Brain pericyte (primary cell): ENCODE results near the gene RGS8.

Experiments used
- DNase-seq: peaks from one replicate; pipeline ENCODE4 v3.0.0-alpha.2; 2012; ENCODE audit warnings: low read depth, low spot score

RGS8 gene

DNA sequence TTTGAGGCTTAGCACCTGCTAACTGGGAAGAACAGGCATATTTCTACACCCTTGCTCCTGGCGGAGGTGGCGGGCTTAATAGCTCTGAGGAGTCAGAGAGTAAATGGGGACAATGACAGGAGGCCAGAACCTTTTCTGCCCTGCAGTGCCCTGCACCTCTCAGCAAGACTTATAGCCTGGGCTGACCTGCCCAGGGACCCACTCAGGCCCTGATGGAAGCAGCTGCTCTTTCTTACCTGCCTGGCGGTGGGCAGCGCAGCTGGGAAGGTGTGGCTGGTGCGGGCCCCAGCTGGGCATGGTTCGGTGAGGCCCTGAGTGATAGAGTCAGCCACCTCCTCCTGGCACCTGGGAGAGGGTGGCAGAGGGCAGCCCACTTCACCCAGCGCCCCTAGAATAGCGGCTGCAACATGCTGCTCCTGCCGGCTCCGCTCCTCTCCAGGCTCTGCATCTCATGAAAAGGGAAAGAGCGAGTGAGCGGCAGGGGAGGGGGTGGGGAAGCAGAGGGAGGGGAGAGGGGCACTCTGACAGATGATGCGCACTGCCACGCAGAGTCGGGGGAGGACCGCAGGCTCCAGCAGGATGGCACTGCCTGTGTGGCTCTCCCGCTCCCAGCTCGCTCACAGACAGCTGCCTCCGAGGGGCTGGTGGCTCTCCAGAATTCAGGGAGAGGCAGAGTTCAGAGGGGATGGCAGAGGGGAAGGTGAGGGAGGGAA, at the start of gene RGS8:
TSS of gene RGS8 (minus strand) at position 472 of the 713 bp plus-strand sequence. CDS start 14,938 bp downstream, outside the sequence.
- no peak for DNase-seq

GRCh38 chr1:182731852-182732575, 47.6 kb upstream of the RGS8 start:
- DNase-seq: no peak

DNA sequence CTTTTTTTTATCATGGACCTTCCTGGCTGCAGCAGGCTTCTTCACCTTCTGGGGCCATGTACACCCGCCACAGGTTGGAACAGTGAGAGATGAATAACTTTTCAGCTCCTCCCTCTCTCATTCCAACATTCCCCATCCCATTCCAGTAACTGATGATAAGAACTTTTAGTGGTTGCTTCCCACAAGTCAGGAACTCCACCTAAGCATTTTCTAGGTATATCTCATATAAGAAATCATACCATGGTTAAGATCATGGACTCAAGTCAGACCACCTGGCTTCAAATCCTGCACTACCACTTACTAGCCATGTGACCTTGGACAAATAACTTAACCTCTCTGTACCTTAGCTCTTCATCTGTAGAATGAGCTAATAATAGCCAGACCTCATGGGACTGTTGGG, 42.5 kb upstream of the RGS8 start:
- no peak for DNase-seq

DNA sequence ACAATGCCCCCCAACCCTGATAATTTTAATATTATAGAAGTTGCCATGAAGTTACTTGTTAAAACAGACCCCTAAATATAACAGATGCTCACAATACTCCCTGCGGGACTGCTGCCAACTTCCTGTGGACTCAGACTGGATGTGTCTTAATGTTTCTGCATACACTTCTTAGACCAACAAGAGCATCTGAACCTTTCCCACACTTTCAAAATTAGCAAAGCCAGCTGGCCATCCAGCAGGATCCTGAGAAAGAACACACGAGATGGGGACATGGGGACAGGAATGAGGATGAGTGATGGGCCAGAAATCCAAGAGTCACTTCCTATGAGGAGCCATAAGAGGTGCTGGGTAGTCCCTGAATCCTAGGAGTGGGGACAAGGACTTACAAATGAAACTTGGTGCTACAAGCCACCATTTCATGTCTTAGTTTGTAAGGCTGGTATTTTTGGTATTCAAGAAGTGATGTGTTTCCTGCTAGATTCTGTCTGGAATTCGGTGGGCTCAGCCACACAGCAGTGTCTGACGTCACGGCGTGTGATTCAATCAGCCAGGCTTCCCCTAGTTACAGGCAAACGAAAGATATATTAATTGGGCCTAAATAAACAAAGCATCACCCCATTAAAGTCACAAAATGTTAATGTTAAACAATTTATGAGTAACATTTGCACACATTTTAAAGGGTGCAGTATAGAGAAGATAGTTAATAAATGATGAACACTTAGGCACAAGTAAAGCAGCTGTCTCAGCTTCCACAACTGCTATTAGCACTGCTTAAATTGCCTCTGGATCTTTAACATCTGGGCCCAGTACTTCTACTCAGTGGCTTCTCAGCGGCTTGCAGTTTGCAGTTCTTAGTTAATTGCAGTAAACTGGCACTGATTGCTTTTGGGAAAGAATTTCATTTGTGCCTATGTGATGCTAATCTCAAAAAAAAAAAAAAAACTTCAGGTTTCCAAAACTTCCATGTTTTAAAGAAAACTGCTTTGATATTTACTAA, 41.2 kb upstream of the RGS8 start:
- peak; percentile 11 for DNase-seq

DNA sequence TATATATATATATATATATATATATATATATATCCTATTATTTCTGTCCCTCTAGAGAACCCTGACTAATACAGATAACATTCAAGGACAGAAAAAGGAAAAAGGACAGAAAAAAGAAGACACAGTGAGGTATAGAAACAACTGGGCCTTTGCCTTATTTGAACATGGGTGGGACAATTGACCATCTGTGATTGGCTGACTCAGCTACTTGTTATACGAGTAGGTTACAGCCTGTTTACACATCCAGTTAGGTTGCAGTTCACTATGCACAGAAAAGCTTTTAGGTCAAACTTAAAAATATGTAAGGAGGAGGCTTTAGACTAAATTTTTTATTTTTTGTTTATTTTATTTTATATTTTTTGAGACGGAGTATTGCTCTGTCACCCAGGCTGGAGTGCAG, 39.8 kb upstream of the RGS8 start:
- no peak for DNase-seq

- DNase-seq: no peak
Measured at GRCh38 chr1:182723200-182723599, 38.8 kb upstream of the RGS8 start.

DNA sequence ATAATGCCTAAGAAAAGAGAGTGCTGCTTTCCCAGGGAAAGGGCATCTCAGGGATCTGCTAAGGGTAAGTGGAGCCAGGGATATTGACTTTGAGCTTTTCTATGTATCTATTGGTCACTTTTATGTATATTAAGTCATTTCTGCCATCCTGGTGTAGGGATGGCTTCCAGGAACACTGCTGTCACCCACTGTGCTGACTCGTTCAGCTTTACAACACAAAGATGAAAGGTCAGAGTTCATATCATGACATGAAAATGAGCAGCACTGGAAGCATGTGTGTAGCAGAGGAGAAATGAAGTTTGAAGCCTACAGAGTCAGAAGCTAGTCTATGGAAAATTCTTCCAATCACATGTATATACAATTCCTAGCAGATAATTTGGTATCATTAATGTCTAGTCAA, 37.1 kb upstream of the RGS8 start:
- DNase-seq: no peak

DNA sequence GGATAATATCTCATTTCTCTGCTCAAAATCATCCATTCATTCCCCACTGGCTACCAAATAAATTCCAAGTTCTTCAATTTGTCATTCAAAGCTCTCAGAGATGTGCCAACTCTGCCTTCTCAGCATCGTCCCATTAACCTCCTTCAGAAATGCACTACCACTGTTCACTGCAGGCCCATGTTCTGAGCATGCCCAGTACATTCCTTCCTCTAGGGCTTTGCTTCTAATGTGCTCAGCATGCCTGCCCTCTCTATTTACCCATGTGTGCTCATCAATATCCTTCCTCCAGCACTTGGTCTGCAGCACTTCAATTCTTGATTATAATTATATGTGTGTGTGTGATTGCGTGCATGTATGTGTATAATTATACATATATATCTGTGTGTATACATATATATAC, 36.1 kb upstream of the RGS8 start:
- DNase-seq: no peak

DNA sequence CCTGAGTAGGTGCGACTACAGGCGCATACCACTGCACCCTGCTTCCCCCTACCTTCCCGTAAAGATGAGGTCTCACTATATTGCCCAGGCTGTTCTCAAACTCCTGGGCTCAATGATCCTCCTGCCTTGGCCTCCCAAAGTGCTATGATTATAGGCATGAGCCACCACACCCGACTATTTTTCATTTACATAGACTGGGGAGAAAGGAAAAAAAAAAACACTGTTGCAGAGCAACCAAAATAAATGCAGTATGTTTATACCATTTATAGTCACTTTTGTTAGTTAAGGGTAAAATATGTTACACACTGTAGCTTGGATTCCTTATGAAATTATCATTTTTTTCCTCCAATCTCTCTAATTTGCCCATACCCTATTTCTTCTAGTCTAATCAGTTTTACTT, 35.2 kb upstream of the RGS8 start:
- no peak for DNase-seq

- DNase-seq: no peak
Measured at GRCh38 chr1:182718311-182718710, 33.9 kb upstream of the RGS8 start.

GRCh38 chr1:182716740-182717720, 32.6 kb upstream of the RGS8 start:
- DNase-seq: no peak

GRCh38 chr1:182715531-182715930, 31.1 kb upstream of the RGS8 start:
- no peak for DNase-seq

DNA sequence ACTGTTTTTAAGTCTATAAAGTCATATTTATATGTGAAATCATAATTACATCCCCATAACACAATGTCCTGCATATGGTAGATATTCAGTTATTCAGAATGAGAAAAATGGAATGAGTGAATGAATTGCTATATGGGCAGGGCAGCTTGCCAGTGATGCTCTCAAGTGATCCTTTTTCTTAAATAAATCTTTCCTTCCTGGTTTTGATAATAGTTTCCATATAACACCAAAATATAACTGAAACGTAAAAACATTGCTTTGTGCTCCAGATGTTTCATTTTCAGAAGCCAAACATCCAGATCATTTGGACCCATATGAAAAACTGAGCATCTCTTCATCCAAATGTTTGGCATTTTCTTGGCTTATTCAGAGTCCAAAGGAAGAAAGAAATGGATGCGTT, 30.2 kb upstream of the RGS8 start:
- no peak for DNase-seq

- DNase-seq: no peak
Measured at GRCh38 chr1:182713939-182714338, 29.6 kb upstream of the RGS8 start.

DNA sequence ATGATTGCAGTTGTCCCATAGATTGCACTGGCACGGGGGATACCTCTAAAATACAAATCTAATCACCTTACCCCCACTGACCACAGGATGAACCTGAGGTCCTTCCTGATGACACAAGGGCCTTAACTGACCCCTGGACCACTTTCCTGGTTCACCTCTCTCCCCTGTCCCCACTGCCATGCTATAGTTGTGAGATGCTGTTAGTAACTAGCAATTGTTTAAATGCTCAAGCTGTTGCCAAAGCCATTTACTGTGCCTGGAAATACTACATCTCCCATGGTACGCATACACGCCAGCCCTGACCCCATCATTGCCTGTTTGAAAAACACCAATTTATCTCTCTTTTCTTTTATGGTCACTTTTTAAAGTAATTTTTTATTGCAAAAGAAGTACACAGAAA, 29.1 kb upstream of the RGS8 start:
- no peak for DNase-seq

- DNase-seq: no peak
Measured at GRCh38 chr1:182709855-182710254, 25.5 kb upstream of the RGS8 start.

DNA sequence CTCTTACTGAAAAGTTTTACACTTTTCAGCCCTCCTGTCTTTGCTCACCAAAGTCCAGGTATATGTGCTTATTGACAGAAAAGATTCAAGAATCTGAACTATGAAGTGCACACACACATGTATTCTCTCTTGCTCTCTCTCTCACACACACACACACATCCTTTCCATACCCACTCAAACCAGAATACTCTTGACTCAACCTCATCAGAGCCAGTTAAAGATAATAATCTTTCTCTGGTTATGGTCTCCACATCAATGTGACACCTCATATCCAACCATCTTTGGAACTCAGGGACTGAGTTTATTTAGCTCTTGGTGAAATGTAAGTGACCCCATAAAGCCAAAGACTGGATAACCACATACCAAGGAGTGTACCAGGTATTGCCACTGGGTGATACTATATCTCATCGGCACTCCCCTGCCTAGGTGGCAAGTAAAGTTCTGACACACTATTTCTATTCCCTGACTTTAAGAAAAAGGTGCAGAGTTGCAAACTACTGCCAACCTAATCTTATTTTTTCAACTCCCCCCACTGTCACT, 24.9 kb upstream of the RGS8 start:
- no peak for DNase-seq

GRCh38 chr1:182707122-182707521, 22.7 kb upstream of the RGS8 start:
- DNase-seq: no peak

GRCh38 chr1:182704677-182705076, 20.3 kb upstream of the RGS8 start:
- no peak for DNase-seq

DNA sequence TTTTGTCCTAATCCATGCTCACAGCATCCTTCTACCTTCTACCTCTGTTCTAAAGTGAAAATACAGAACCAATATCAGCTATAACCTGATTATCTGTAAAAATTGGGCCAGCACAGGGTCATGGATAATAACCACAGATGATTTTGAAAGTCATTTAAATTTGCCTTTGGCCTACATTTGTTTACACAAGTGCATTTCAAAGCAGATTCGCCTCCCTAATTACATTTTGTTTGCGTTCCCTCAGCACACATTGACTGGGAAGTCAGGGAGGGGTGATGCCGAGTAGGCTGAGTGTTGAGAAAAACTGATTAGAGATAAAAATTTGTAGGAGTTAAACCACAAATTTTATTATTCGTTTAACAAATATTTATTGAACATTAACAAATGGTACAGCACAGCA, 19.2 kb upstream of the RGS8 start:
- no peak for DNase-seq
